VCaP (cell line): ENCODE results near the gene ASB1.

Experiments
- H3K27ac ChIP-seq: fragments of 450-650 bp; 2 replicates; pipeline ENCODE4 v1.5.1; 2017
- CTCF ChIP-seq: fragments of 450-650 bp; conservative IDR thresholded peaks from 2 replicates; pipeline ENCODE4 v1.5.1; 2017; ENCODE audit warnings: mild to moderate bottlenecking, moderate library complexity

ASB1 gene

GRCh38 chr2:238426568-238427434, at the start of gene ASB1:
ASB1 (plus strand) TSS chr2:238426927; CDS start chr2:238427071, 144 bp downstream.
- peak within 1 kb of the TSS; percentile 97 for H3K27ac ChIP-seq
- no peak for TF ChIP-seq CTCF

- H3K27ac ChIP-seq, result peak overlapping the region; percentile 91
- no peak for TF ChIP-seq CTCF
Observed at GRCh38 chr2:238378230-238379095, 48.3 kb upstream of the ASB1 start.

- H3K27ac ChIP-seq, result peak overlapping the region; percentile 91
- TF ChIP-seq CTCF, result no peak
Observed at GRCh38 chr2:238379096-238379810, 47.5 kb upstream of the ASB1 start.

- TF ChIP-seq CTCF, result no peak
- H3K27ac ChIP-seq, result peak overlapping the region; percentile 91
Observed at GRCh38 chr2:238380336-238380735, 46.4 kb upstream of the ASB1 start.

GRCh38 chr2:238380785-238381184, 45.9 kb upstream of the ASB1 start:
- H3K27ac ChIP-seq, result peak overlapping the region; percentile 91
- no peak for TF ChIP-seq CTCF

- no peak for TF ChIP-seq CTCF
- peak overlapping the region; percentile 91 for H3K27ac ChIP-seq
Observed at GRCh38 chr2:238381341-238382115, 45.2 kb upstream of the ASB1 start.
